OCI-M2 (cell line): ENCODE results near the gene ACBD6.

Experiments used
- DNase-seq: peaks from one replicate; lab custom pipeline; 2025; ENCODE audit not compliant: unreplicated experiment; lab: John Stamatoyannopoulos, UW

The ACBD6 gene

GRCh38 chr1:180301135-180301742 is 201.1 kb downstream of the ACBD6 start:
- DNase-seq = no peak

GRCh38 chr1:180299479-180300221 is 202.7 kb downstream of the ACBD6 start:
- DNase-seq = no peak

DNA sequence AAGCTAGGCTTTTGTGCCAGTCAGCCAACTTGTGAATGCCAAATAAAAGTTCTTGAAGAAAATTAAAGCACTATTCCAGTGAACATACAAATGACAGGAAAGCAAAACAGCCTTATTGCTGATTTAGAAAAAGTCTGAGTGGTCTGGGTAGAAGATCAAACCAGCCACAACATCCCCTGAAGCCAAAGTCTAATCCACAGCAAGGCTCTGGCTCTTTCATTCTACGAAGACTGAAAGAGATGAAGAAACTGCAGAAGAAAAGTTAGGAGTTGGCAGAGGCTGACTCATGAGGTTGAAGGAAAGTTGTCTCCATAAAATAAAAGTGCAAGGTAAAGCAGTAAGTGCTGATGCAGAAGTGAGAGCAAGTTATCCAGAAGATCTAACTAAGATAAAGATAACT is 206.4 kb downstream of the ACBD6 start:
- no peak for DNase-seq

DNA sequence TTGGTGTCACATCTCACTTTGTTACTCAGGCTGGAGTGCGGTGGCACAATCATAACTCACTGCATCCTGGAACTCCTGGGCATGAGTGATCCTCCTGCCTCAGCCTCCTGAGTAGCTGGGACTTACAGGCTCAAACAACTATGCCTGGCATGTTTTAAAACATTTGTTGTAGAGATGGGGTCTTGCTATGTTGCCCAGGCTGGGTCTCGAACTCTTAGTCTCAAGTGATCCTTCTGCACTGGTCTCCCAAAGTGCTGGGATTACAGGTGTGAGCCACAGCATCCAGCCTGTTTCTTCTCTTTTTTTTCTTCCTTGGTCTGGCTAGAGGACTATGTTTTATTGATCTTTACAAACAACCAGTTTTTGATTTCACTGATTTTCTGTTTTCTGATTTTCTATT is 207.7 kb downstream of the ACBD6 start:
- no peak for DNase-seq

DNA sequence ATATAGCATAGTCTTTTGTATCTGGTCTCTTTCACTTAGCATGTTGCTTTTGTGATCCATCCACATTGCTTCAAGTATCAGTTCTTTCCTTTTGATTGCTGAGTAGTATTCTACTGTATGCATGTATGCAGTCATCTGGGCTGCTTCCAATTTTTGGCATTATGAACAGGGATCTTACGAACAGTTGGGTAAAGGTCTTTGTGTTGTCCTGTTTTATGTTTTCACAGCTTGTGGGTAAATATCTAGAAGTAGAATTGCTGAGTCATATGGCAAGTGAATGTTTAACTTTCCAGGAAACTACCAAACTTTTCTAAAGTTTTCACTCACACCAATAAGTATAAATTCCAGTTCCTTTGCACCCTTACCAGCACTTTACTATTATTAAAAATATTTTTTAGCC is 211.4 kb downstream of the ACBD6 start:
- DNase-seq = no peak

- DNase-seq = no peak
These were observed 211.9 kb downstream of the ACBD6 start for GRCh38 chr1:180290265-180291001.

DNA sequence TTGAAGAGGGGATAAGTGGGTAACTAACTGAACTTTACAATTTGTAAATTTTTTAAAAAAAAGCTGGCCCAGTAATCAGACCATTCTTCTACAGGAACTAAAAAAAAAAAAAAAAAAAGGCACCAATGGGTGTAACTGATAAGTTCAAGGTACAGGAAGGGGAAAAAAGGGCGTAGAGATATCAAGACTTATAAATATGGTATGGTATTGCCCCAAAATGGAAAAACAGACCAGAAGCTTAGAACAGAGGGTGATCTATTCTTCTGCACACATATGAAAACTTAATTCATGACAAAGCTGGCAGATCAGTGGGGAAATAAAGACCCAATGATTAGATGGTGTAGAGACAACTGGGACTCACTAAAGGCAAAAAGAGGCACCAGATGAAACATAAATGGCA is 213.4 kb downstream of the ACBD6 start:
- DNase-seq = no peak

DNA sequence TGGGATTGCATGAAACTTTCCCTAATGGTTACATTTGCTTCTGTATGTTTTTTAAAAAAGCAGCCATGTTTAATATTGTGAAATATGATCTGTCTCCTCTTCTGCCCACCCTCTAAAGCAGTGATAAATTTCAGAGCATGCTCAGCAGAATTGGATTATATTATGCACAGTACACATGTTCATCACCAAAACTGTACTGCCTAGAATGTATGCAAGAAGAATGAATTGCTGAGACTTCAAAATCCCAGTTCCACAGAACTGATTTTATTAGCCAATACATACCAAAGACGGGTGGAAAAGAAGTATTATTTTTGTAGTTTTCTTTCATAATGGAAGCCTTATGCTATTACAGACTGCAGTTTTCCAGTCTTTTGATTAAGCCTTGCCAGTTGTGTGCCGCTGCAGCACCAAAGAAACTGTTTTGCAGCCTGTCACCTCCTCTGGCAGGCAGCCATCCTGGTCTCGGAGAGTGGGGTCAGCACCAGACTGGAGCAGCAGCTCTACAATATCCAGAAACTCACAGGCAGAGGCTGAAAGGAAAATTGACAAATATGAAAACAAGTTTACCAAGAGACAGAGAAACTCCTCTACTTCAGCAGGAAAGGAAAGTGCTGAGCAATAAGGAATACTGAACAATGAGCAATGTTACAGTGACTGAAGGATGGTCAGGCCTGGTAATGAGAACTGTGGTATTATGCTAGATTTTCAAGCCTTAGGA is 214.2 kb downstream of the ACBD6 start:
- no peak for DNase-seq

- DNase-seq = no peak
These were observed 216.0 kb downstream of the ACBD6 start for GRCh38 chr1:180286417-180286816.

- DNase-seq = no peak
These were observed 219.3 kb downstream of the ACBD6 start for GRCh38 chr1:180283098-180283497.

GRCh38 chr1:180282401-180283044 is 219.9 kb downstream of the ACBD6 start:
- no peak for DNase-seq

DNA sequence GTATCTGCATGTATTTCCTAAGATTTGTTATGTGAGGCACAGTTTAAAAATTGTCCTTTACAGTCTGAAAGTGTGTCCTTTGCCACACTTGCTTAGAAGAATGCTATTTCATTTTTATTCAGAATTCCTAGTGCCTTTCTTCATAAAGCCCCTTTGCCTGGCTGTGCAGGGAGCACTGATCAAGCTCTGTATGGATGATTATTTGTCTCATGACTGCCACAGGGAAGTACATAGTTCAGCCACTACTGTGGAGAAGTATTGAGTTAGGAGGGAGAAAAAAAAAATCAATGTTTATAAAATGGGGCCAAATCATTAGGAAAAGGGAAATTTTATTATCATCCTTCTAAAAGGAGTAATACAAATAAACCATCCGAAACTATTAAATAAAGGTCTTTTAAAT is 220.9 kb downstream of the ACBD6 start:
- no peak for DNase-seq

- DNase-seq = no peak
These were observed 221.8 kb downstream of the ACBD6 start for GRCh38 chr1:180280617-180281016.

- DNase-seq = no peak
These were observed 222.7 kb downstream of the ACBD6 start for GRCh38 chr1:180279651-180280050.

DNA sequence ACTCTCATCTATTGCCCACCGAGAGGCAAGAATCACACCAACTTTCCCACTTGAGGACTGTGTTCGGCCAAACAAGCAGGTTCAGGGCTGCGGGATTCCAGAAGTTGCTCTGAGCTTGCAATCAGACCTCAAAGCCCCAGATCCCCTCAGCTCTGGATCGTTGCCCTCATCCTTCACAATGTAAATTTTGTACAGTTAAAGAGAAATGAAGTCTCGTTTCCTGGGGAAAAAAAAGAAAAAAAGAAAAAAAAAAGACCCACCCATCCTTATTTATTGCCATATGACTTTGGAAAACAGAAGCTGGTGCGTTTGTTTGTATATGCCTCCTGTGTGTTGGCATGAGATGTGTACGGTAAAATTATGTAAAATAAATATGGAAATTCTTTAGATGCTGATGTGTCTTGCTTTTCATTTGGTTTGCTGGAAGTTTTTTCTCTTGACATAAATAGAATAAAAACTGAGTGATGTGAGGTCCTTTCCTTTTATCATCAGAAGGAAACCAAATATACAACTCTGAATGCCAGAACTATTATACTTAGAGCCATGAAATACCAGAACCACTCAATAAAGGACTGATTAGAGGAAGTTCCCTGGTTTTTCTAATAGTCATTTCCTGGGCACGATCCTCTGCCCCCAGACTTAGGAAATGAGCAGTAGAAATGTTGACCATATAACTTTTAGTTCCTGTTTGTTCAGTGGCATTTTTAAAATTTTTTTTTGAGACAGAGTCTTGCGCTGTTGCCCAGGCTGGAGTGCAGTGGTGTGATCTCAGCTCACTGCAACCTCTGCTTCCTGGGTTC is 223.6 kb downstream of the ACBD6 start:
- DNase-seq = no peak

- no peak for DNase-seq
These were observed 224.2 kb downstream of the ACBD6 start for GRCh38 chr1:180278194-180278515.

DNA sequence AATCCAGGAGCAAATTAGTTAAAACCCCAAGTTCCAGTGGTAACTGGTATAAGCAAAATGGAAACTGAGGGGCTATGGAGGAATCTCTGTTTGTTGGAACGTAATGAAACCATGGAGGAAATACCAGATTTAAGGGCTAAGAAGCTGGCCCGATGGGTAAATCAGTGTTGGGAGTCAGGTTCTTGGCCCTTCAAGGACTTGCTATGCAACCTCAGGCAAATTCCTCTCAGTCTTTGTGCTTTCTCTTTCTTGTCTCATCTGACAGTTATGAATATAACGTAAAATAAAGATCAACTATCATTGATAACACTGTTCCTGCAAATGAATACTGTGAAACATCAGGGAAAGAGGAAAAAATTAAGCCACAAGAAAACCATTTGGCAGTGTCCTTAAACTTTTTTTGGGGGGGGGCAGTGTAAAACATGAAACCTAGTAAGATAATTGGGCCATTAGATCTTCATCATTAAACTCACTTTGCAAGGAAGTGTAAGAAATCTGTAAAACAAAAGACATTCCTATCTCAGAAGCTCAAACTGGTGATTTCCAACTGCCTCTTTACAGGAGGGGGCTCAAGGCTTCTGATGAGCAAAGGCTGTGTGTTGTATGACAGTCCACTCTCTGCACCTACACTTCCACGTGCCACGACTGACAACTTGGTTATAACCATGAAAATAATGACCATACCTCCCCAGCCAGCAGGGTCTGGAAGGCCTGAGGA is 224.7 kb downstream of the ACBD6 start:
- no peak for DNase-seq

- no peak for DNase-seq
These were observed 226.7 kb downstream of the ACBD6 start for GRCh38 chr1:180275726-180276125.

GRCh38 chr1:180274221-180274620 is 228.2 kb downstream of the ACBD6 start:
- DNase-seq = no peak

GRCh38 chr1:180273066-180273465 is 229.3 kb downstream of the ACBD6 start:
- no peak for DNase-seq
